Measurements from ENCODE around the gene TMEM190. TPM values are rescaled to one million over a fixed set of nuclear protein-coding genes. Genes with fewer than 3 reads are reported as not detected.

TMEM190 gene
- total RNA-seq, 2 experiments from 2014 or later = not detected

Other genes with a start within 250 kb of the TMEM190 start
- 1 to 10 TPM in 1 of 2 experiments, under 1 TPM in 1; 0.41 to 1.0 TPM for gene TNNT1, start 227.6 kb upstream of the TMEM190 start, total RNA-seq
- gene TNNI3, start 219.1 kb upstream of the TMEM190 start, total RNA-seq = not detected
- under 1 TPM in 1 of 2 experiments, not detected in 1; 0.35 TPM for gene DNAAF3, start 210.2 kb upstream of the TMEM190 start, total RNA-seq
- not detected for gene SYT5, start 196.5 kb upstream of the TMEM190 start, total RNA-seq
- not detected for gene PTPRH, start 167.3 kb upstream of the TMEM190 start, total RNA-seq
- gene TMEM86B, start 148.1 kb upstream of the TMEM190 start, total RNA-seq = 10 to 100 TPM; 10.4 to 16.0 TPM
- 100 to 1,000 TPM; 263 to 291 TPM for gene PPP6R1, start 117.8 kb upstream of the TMEM190 start, total RNA-seq
- gene HSPBP1, start 96.7 kb upstream of the TMEM190 start, total RNA-seq = 10 to 100 TPM; 35.0 to 38.2 TPM
- gene BRSK1, start 92.8 kb upstream of the TMEM190 start, total RNA-seq = 1 to 10 TPM; 6.9 to 9.1 TPM
- gene TMEM150B, start 51.5 kb upstream of the TMEM190 start, total RNA-seq = 1 to 10 TPM; 1.2 to 2.4 TPM
- gene KMT5C, start 37.0 kb upstream of the TMEM190 start, total RNA-seq = 10 to 100 TPM; 26.4 to 35.3 TPM
- gene COX6B2, start 22.1 kb upstream of the TMEM190 start, total RNA-seq = 1 to 10 TPM in 1 of 2 experiments, under 1 TPM in 1; 0.19 to 2.0 TPM
- not detected for gene GARIN5B, start 13.6 kb upstream of the TMEM190 start, total RNA-seq
- under 1 TPM; 0.50 to 0.68 TPM for gene IL11, start 6.4 kb upstream of the TMEM190 start, total RNA-seq
- 10 to 100 TPM; 14.1 to 23.0 TPM for gene TMEM238, start 7.5 kb downstream of the TMEM190 start, total RNA-seq
- 1,000 to 10,000 TPM; 2,244 to 2,759 TPM for gene RPL28, start 9.1 kb downstream of the TMEM190 start, total RNA-seq
- 100 to 1,000 TPM; 311 to 421 TPM for gene UBE2S, start 31.0 kb downstream of the TMEM190 start, total RNA-seq
- gene SHISA7, start 66.5 kb downstream of the TMEM190 start, total RNA-seq = not detected
- 10 to 100 TPM; 28.2 to 35.7 TPM for gene ISOC2, start 84.8 kb downstream of the TMEM190 start, total RNA-seq
- gene C19orf85, start 87.9 kb downstream of the TMEM190 start, total RNA-seq = not detected
- gene ZNF628, start 99.8 kb downstream of the TMEM190 start, total RNA-seq = 1 to 10 TPM; 8.8 to 8.9 TPM
- 10 to 100 TPM; 14.6 to 23.2 TPM for gene NAT14, start 108.4 kb downstream of the TMEM190 start, total RNA-seq
- gene SSC5D, start 111.6 kb downstream of the TMEM190 start, total RNA-seq = under 1 TPM; 0.68 to 0.79 TPM
- not detected for gene SBK2, start 160.3 kb downstream of the TMEM190 start, total RNA-seq
- gene SBK3, start 168.7 kb downstream of the TMEM190 start, total RNA-seq = not detected
- 1 to 10 TPM; 5.6 to 7.5 TPM for gene ZNF579, start 204.0 kb downstream of the TMEM190 start, total RNA-seq
- 10 to 100 TPM; 13.0 to 15.7 TPM for gene FIZ1, start 222.7 kb downstream of the TMEM190 start, total RNA-seq
- gene ZNF524, start 223.5 kb downstream of the TMEM190 start, total RNA-seq = 10 to 100 TPM; 26.5 to 30.2 TPM
- gene ZNF865, start 228.8 kb downstream of the TMEM190 start, total RNA-seq = 10 to 100 TPM; 14.4 to 16.7 TPM
- 1 to 10 TPM; 5.1 to 7.3 TPM for gene ZNF784, start 247.7 kb downstream of the TMEM190 start, total RNA-seq

Measured in activated CD8-positive, alpha-beta memory T cell treated with anti-CD3 and anti-CD28 coated beads, Interleukin-2, amount 10 ng/mL, durations not matched to agents 7 days and 5 days (primary cell).